Gastrocnemius medialis (tissue), 4 donors: ENCODE results near the gene VPS39.

Experiments
- POLR2A ChIP-seq, 2 donors: fragments of 450-650 bp; IDR thresholded peaks; one replicate each; pipeline ENCODE4 v1.6.1; 2017; ENCODE audit warnings: antibody characterized with exemption in 2 of 2, mild to moderate bottlenecking in 2 of 2, moderate library complexity in 2 of 2
- TF ChIP-seq, protein P1 (sequence below), 5 experiments: fragments of 450-650 bp in 3 of 5; fragments of 200-600 bp in 2 of 5; sonication (generic) in 2 of 5; IDR thresholded peaks in 4 of 5; conservative IDR thresholded peaks in 1 of 5; 1 replicate in 4 of 5; 2 replicates in 1 of 5; pipeline ENCODE4 v1.5.1; 2016 to 2019; ENCODE audit warnings: antibody characterized with exemption in 5 of 5, mild to moderate bottlenecking in 3 of 5, moderate library complexity in 3 of 5

GRCh38 chr15:42138411-42138810, 69.7 kb downstream of the VPS39 start:
- TF ChIP-seq, protein P1, sequence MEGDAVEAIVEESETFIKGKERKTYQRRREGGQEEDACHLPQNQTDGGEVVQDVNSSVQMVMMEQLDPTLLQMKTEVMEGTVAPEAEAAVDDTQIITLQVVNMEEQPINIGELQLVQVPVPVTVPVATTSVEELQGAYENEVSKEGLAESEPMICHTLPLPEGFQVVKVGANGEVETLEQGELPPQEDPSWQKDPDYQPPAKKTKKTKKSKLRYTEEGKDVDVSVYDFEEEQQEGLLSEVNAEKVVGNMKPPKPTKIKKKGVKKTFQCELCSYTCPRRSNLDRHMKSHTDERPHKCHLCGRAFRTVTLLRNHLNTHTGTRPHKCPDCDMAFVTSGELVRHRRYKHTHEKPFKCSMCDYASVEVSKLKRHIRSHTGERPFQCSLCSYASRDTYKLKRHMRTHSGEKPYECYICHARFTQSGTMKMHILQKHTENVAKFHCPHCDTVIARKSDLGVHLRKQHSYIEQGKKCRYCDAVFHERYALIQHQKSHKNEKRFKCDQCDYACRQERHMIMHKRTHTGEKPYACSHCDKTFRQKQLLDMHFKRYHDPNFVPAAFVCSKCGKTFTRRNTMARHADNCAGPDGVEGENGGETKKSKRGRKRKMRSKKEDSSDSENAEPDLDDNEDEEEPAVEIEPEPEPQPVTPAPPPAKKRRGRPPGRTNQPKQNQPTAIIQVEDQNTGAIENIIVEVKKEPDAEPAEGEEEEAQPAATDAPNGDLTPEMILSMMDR (IDR thresholded peaks at IDR 0.05 in 4 of 5, conservative IDR thresholded peaks at IDR 0.05 in 1 of 5) = no peak
- TF ChIP-seq POLR2A (IDR thresholded peaks at IDR 0.05) = no peak
